Stimulated activated CD4-positive, alpha-beta T cell treated with anti-CD3 and anti-CD28 coated beads, Interleukin-12 subunit alpha, Interleukin-12 subunit beta, amount 100 ng/mL, for 48 hours (primary cell): ENCODE measurements around the gene TFPI.
A peak's percentile ranks its signal among the peaks of the same experiment; 100 is the strongest.

Source experiments
- DNase-seq, 3 donors: peaks; one replicate each; pipeline ENCODE4 v3.0.0-alpha.2; 2020; ENCODE audit warnings: low read depth in 2 of 3, low spot score in 1 of 3

The TFPI gene

DNA sequence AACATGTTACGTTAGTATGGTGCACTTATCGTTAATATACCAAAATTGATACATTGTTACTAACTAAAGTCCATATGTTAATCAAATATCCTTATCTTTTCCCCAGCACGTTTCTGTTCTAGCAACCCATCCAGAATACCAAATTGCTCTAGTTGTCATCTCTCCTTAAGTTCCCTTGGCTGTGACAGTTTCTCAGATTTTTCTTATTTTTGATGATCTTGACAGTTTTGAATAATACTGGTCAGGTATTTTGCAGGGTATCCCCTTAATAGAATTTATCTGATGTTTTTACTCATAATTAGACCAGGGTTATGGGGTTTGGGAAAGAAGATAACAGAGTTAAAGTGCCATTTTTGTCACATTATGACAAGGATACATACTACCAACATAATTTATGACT, 47.8 kb downstream of the TFPI start:
- no peak for DNase-seq

DNA sequence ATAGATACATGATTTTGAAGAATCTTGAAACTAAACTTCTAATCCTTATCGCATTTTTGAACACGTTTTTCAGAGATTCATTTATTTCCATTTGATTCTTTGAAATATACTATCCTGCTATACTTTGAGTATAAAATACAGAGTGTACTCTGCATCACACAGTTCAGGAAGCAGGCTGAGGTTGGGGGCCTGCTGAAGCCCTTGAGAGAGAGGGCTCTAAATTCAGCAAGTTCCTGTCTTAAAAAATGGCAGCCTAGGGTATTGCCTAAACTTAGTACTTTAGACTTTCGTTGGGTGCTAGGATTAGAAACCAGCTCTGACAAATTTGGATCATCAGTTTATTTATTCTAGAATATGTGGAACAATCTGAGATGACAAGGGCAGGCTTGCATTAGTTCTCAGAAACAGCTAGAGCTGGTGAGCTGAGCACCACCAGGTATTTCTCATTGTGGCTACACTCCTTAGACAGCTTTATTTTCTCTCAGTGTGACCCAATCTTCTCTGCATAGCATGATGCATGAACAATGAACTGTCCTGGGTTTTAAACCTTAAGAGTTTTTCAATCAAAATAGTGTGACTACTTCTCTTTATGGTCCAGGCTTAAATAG, 49.1 kb downstream of the TFPI start:
- no peak for DNase-seq

DNA sequence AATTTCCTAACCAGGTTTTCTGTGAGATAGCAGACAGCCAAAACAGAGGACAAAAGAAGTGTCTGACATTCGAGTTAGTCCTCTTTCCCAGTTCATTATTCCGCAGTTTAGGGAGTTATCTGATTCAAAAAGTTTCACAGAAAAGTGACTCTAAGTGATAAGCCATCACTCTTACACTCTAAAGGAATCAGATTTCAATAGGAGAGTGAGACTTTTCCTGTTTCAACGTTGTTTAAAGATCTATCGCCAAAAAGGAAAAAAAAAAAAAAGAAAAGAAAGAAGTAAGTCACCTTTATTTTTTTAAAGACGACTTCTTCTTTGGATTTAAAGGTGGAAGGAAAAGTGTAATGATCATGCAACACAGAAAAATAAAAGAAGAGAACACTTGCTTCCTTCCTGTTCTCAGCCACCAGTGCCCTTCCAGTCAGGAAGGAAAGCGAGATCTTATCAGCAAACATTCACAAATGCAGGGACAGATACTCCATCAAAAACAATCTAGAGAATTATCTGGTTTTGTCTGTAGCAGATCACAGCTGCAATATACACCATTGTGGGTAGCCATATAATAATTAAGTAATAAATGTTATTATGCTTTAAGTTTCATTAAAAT, 49.8 kb downstream of the TFPI start:
- no peak for DNase-seq

DNA sequence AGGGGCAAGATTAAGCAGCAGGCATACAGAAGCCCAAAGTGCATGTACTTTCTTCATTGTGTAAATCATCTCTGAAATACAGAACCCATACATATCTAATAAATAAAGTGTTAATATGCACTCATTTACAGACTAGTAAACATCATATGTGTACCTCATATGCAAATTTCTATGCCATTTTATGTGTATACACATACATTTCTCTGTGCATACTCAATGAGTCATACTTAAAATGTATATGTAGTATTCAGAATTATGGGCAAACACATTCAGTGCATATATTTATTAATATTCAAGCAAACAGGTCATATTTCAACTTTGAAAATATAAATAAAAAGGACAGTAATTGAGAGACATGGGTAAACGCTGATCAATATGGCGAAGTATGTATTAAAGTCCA, 50.5 kb downstream of the TFPI start:
- DNase-seq, result no peak

DNA sequence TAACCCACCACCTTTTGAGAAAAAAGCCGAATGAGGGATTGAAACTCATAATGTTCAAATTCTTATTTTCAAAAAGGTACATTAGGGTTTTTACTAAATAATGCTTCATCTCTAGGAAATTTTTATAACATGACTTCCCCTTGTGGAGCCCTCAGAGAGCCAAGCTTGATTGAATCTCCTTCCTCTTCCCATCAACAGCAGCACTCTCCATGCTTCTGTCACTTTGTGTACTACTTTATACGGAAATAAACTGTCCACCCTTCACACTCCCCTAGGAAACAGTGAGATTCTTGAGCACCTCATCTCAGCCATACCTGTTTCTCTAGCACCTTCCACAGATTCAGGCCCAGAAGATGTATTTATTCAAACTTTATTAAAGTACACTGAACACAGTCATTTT, 51.8 kb downstream of the TFPI start:
- DNase-seq, result no peak

DNA sequence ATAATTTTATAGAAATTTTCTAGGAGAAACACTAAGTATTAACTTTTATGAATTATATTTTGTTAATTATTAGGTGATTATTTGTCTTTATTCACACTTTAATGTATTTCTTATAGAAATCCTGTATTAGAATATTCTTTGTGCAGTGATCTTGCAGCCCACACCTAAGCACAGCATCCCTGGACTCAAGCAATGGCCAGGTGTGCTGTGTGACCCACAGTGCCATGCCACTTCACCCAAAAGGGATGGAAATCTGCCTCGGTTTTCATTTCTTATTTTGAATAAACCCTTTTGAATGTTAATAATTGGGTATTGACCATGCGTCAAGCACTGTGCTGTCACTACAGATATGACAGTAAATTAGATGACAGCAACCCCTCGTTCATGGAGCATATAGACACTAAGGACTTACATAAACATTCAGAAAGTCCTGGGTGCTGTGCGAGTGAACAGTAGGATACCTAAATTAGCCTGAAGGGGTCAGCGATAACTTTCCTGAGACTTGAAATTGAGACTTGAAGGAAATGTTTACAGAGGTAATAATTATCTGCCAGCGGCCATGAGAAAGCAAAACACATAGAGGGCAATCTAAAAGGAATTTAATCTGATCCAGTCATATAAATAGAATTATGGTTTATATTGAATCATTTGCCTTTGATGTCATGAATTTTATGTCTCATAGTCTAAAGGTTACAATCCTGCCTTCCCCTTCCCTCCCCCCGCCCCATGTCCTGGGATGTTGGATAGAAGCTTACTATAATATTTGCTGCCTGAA, 53.5 kb downstream of the TFPI start:
- no peak for DNase-seq

DNA sequence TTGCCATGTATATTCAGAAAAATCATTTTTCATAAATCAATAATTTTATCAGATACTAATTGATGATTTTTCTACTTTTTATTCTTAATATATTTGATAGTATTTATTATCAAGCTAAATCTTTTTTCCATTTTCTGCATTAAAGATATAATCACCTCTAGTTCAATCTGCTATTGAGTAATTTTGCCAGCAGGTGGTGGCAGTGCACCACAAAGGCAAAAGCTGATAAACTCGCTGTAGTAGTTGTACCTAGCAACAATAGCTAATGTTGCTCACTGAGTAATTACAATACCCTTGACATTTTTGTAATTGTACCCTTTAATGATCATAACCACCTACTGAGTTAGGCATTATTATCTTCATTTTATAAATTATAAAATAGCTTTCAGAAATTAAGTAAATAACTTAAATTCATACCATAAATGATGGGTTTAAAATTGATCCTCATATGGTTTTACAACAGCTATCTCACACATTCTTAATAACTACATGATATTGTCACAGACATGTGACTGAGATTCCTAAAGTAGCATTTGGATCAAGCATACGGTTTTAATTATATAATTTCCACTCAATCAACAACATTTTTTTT, 54.2 kb downstream of the TFPI start:
- peak; percentile 14 to 32 (median 17) for DNase-seq

DNA sequence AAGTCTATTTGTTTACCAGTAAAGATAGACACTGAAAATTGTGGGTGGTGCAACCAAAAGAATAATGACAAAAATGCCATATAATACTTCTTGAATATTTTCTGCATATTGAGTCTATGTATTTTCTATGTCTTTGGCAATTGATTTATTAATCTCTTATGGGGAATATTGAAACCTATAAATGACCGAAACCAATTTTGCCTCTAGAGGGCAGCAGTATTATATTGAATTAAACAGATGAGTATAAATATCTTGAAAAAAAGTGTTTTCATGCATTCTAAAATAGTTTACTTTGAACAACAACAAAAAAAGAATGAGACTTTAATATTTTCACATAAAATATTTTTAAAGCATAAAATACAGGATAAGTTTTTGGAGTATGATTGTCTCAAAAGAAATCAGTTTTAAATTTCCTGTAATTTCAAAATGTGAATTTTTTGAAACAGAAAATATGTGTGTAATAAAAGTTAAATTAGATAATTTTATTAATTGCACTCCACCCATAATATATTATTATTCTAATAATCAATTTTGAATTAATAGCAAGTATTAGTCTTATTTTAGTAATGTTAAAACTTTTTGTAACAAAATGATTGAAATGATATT, 56.3 kb downstream of the TFPI start:
- no peak for DNase-seq

DNA sequence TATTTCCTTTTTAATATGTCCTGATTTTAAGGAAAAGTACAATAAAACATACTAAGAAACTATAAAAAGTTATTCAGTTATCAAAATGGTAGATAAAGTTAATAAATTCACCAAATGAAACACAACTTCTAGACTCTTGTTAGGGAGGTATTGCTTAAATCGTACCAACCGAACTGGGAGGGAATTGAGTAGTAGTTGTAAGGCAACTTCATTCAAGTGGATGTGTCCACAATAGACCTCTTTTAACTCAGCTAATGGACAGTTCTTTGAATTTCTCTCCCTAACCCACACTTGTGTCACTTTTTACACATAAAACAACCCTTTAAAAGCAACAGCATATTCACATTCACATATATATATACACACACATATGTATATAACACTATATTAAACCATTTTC, 57.1 kb downstream of the TFPI start:
- DNase-seq, result no peak

DNA sequence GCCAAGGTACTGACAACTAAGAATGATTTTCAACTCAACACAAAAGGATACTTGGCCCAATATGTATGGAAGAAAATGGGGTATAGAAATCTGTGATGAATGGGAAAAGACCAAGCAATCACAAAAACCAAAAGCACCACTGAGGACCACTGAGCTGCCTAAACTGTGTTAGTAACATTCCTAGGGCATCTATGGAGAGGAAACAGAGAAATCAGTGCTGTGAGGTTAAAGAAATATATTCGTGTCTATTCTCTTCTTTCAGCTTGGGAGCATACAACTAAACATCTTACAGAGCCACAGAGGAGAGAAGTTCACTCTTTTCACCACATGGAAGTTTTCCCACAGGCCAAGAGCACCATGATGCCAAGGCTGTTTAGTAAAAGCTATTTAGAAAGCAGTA, 58.9 kb downstream of the TFPI start:
- DNase-seq, result no peak

DNA sequence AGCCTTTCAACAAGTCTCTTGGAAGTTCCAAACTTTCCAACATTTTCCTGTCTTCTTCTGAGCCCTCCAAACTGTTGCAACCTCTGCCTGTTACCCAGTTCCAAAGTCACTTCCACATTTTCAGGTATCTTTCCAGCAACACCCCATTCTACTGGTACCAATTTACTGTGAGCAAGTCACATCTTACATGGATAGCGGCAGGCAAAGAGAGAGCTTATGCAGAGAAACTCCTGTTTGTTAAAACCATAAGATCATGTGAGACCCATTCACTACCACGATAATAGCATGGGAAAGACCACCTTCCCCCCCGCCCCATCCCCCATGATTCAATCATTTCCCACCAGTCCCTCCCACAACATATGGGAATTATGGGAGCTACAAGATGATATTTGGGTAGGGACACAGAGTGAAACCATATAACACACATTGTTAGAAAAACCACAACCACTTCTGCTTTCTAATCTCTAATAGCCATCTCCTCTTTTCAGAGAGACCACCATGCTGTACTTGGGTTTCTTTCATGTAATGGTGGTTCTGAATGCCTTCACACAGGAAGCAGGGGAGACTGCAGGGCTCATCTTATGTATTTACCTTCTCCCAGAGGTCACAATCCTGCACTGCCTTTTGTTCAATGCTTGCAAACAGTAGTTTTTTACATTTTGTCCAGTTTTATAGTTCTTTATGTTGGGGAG, 60.2 kb downstream of the TFPI start:
- no peak for DNase-seq

DNA sequence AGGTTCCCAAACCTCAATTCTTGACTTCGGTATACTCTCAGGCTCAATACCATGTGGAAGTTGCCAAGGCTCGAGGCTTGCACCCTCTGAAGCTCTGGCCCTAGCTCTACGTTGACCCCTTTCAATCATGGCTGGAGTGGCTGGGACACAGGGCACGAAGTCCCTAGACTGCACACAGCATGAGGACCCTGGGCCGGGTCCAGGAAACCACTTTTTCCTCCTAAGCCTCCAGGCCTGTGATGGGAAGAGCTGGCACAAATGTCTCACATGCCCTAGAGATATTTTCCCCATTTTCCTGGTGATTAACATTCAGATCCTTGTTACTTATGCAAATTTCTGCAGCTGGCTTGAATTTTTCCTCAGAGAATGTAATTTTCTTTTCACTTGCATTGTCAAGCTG, 61.1 kb downstream of the TFPI start:
- DNase-seq, result no peak

DNA sequence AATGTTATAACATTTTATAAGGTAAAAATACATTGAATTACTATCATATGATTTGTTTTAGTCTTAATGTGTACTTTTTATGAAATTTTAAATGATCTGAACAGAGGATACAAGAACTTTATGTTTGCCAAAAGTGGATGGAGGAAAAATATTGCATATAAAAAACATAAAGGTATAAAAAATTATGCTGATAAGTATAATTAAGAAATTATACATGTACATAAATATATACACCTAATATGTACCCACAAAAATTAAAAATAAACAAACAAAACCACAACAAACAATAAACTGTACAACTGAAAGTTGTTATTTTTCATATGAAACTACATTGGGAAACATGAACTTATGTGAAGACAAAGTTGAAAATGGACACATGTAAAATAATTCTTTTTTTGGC, 68.0 kb downstream of the TFPI start:
- no peak for DNase-seq

DNA sequence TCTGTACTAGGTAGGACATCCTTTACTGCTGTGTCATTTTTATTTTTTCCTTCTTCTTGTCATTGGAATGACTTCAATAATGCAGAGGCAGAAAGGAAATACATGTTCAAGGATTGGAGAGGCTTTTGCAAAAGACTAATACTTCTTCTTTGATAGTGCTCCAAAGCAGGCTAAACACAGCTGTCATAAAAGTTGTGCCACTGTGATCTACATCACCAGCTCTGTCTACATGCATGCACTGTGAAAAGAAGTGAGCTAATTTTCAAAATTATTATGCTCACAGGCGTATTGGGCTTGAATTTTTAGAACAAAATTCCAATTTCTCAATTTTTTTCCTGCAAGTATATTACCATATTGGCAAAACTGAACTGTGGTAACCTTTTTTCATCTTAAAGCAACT, 68.7 kb downstream of the TFPI start:
- no peak for DNase-seq

DNA sequence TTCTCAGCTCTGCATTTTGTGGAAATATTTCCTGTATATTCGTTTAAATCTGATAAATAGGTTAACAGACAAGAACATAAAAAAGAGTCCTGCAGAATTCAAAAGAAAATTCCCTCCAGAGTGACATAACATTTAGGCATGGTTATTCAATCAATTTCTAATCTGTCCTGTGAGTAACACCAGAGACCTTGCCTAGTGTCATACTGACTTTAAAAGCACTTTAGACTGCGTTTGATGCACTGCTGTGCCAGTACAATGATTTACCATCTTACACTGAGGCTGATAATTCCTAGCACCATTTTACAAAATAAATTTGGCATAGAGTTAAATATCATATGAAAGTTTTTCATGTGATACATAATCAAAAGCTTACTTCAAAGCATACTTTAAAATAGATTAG, 70.7 kb downstream of the TFPI start:
- DNase-seq, result no peak

DNA sequence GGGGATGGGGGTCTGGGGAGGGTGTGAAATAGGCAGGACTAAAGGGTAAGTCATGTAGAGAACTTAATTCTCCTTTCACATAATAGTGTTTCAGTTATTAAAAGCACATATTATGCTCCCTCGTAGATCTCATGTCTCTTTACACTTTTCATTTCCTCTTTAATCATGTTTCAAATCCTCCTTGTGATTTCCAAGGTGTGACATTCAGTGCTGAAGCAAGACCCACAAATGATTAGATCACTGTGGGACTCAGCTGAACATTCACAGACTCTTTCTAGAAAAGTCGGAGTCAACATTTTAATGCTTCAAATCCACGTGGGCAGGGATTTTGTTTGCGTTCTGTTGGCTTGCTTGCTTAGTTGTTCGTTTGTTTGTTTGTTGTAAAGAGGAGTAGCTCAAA, 71.4 kb downstream of the TFPI start:
- DNase-seq, result no peak

DNA sequence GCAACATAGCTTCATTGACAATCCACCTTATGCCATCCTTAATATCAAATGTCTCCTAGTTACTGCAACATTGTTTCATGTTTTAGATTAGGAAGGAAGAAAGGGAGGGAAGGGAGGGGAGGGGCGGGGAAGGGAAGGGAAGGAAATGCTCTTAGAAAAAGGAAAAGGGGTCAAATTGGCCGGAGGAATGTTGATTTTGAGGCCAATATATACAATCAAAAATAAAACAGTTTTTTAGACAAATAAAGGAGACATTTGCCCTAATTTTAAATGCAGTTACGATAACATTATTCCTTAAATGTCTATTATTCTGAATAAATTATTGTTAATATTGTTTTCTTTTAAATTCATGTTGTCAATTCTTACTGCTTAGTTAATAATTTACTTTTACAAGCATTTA, 72.7 kb downstream of the TFPI start:
- DNase-seq, result no peak

DNA sequence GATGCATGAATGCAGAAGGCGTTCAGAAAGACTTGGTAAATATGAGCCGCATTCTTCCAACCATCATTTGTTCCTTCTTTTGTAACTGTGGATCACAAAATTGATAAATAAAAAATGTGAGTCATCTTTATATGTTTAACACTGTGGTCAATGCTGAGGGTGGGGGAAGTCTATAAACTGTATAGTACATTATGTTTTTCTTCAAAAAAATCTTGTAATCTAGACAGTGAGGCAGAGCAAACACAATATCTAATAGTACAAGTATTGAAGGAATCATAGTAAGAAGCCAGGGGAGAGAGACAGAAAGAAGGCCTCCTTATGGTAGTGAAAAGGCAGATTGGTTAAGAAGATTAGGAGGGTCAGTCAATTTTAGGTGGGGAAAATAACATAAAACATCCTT, 75.5 kb downstream of the TFPI start:
- no peak for DNase-seq

DNA sequence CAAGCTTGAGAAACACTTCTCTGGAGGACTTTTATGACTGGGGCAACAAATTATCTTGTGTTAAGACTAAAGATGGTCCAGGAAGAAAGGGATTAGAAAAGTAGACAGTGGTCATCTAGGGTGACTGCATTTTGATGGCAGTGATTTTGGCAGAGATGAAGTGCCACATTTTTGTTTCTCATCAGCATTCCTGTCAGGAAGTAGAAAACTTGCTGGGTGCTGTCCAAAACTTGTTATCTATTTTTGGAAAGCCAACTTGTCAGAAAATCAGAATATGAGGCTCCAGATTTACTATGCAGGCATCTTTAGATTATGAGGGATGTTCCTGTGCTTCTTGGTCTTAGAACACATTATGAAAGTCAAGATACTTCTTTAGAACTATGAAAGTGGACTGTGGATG, 77.2 kb downstream of the TFPI start:
- DNase-seq, result no peak

DNA sequence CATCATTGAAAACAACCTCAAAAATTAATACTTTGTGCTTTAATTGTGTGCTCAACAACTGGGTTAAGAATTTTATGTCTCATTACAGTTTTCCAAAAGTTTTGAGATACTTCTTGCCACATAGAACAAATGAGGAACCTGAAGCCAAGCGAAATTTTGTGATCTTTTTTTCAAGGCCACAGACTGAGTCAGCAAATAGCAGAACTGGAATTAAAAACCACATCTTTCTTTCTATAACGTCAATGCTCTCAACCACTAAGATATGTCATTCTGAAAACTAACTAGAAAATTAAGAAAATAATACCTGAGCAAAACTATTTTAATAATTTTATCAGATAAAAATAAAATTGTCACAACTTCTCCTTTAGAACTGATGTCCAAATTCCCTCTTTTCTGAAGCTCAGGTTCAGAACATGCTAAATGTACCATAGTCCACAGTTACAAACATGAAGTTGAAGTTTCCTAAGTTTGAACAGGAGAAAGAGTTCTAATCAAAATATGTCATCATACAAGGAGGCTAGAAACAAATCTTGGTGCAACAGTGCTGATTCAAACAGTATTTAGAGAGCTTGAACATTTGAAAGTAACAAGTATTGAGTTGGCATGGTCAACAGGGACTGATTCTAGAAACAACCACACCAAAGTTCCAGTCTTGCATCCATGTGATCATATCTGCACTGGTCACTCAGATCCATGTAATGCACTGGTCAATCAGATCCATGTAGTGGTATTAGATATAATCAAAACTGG, 78.6 kb downstream of the TFPI start:
- no peak for DNase-seq

DNA sequence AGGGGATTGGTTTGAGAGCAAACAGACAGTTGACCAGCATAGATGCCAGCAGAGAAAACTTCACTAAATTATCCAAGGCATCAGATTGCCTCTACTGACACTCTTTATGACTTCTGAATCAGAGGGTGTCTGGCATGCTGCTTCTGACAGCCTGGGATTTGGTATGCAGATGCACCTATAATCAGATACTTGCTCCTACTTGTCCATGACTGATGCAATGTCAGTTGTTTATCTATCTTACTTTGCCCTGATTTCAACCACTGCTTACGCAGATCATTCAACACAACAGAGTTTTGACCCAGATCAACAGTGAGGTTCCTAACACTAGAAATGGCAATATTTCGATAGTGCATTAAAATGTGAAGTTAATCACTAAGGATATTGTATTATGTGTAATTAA, 83.5 kb downstream of the TFPI start:
- no peak for DNase-seq
